KG1 (cell line): ENCODE data around the gene KCNJ16.
A peak's percentile ranks its signal among the peaks of the same experiment; 100 is the strongest.

ENCODE experiments used
- DNase-seq: peaks from one replicate; lab custom pipeline; 2025; lab: John Stamatoyannopoulos, UW

Gene KCNJ16

DNA sequence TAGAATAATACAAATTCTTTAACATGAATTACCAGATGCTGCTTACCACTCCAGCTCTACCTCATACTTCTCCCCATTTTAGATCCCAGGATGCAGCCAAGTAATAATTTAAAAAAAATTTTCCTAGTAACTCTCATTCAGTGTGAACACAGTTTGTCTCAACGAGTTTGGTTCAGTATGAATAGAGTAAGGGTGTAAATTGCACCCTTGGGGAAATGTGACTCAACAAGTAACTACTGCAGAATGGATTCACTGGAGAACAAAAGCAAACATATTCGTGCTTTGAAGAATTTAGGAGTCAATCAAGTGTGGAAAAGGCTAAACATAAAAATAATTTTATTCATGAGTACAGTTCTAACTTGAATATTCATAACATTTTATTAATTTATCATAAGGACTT lies 23.0 kb downstream of the KCNJ16 start:
- no peak for DNase-seq

DNA sequence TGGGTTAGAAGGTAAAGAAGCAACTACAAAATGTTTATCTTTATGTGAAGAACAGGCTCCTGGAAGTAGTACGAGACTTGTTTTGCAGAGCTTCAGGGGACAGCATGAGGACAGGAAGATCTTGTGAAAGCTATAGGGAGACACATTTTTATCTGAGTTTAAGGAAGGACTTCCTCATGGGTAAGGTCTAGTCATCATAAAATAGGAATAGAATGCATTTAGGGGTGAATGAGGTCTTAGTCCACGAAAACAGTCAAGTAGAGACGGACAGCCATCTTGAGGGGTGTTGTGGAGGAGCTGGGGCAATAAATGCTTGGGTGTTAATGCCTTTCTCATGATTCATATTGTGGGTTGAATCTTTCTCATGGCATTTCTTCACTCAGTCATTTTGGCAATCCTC lies 24.3 kb downstream of the KCNJ16 start:
- DNase-seq = peak; percentile 45

DNA sequence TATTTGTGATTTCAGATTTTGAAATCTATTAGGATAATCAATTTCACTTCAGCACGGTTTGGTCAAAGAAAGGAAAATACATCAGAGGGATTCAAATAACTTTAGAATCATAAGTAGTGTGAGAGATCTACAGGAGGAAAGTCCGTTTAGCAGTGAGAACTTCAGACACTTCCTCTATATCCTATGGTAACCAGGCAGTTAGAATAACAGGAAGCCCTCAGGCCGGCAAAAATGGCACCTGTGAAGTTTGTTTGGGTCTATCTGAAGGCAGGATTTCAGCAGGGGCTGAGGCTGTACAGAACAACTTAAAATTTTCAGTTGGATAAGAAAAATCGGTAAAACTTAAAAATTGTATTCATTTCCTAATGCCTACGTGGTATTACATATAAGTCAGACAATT lies 24.9 kb downstream of the KCNJ16 start:
- peak; percentile 38 for DNase-seq

DNA sequence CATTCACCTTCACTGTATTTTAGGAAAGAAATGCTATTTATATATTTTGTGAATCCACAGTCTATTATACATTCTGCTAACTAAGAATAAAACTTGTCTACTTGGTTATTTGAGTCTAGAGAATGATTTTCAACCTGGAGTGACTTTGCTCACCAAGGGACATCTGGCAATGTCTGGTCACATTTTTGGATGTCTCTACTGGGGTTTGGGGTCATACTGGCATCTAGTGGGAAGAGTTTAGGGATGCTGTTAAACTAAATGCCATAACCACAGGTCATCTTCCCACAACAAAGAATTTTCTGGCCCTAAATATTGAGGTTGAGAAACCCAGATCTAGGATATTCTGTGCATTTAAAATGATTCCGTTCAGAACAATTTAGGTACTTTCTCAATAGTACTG lies 26.0 kb downstream of the KCNJ16 start:
- DNase-seq = no peak

DNA sequence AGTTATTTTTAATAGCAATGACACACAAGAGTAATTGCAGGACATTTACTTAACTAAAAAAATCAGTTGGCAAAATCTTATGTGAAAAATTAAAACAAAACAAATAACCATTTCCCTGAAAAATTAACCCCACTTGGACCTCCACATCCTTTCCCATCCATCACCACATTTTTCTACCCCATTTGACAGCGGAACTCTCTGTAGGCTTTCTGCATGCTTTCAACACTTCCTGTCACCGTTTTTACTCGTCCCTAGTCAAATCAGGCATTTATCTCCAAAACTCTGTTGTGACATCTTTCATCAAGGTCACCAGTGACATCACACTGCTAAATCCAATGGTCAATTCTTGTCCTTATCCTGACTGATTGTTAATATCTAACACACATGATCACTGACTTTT lies 27.5 kb downstream of the KCNJ16 start:
- no peak for DNase-seq

DNA sequence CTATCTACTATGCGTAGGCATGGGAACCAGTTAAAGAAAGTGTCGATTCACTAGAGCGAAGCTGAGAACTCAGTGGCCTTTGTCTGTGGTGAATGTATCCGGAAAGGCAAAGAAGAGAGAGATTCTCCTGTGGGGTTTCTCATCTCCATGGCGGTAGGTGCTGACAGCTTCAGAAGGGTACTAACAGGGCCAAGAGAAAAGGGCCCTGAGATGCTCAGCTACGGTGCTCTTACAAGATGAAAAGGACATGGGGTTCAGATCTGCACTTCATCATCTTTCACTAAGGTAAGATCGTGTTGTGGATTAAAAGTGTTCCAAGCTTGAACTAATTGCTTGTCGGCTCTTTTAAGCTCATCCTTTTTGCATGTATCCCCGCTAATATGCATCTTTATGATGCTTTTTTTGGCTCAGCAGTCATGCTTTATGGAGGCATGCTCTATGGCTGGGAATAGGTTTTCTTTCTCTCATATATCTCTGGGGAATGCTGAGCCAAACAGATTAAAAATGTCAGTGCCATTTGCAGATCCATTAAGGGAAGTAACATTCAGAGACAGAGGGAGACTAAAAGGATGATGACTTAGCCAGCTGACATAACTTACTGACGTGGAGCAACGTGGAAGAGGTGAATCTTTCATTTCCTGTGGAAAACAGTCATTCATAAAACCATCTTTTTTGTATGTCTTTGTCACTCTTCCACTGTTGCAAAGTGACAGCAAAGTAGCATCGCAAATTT lies 29.9 kb downstream of the KCNJ16 start:
- no peak for DNase-seq

DNA sequence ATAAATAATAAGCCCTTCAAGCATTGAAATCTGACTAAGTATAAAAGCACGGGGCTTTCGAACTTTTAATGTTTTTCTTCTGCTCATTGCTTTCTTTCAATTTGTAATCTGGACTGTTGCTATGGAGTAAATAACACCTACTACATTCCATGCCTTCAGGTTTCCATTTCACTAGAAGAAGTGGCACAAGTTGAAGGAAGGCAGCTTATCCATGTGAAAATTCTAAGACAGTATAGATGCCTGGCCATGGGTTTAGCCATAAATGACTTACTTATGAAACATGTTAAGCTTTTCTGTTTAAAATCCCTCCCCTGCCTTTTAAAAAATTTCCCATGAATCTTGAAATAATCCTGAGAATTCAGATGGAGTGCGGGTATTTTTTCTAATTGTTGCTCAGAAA lies 30.6 kb downstream of the KCNJ16 start:
- DNase-seq = no peak

DNA sequence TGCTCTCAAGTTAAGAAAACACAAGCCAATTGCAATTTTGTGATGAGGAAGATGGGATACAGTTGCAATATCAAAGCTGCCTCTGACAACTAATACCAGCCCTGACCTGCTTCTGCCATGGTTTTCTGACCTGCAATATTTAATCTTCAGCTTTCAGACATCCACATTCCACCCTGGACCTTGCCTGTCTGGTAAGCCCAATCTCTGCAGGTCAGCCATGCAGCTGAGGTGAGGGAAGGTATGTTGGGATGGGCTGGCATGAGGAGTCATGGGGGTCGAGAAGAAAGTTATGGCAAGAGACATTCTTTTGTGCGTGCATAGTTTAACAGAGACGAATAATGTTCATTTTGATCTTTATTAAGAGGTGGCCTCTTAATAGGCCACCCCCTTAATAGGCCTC lies 31.5 kb downstream of the KCNJ16 start:
- DNase-seq = no peak

DNA sequence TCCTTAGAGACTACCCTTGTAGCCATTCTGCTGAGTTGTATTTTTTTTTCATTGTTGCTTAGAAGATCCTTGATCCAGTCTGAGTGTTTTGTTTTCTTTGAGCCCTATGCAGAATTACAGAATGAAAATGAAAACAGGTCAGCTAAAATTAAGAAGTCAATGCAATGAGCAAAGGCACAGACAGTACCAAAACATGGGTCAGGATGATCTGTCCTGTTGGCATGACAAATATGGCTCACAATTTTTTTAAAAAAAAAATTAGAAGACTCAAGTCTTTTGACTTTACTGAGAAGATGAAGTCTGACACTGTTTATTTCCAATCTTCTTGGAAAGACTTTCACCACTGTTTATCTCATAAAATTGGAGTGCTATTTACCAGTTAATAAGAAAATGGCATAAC lies 32.4 kb downstream of the KCNJ16 start:
- DNase-seq = no peak

DNA sequence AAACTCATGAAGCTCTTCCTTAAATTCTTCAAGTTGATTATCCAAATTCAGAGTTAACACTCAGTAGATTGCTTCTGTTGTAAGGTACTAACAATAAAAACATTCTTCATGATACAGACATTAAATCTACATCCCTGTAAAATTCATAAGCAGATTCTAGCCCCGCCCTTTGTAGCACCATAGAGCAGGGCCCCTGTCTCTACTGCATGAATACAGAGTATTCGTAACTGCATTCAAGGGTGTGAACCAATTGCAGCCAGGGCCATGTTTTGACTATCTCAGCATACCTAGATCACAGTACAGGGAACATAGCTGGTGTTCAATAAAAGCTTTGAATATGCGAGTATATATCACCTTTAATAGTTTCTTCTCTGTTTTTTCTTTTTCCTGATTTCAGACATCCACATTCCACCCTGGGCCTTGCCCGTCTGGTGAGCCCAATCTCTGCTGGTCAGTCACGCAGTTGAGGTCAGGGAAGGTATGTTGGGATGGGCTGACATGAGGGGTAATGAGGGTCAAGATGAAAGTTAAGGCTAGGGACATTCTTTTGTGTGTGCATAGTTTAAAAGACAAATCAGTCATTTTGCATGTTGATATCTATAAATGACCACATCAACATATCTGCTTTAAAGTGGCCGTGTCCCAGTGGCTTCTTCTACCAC lies 33.0 kb downstream of the KCNJ16 start:
- DNase-seq = no peak

DNA sequence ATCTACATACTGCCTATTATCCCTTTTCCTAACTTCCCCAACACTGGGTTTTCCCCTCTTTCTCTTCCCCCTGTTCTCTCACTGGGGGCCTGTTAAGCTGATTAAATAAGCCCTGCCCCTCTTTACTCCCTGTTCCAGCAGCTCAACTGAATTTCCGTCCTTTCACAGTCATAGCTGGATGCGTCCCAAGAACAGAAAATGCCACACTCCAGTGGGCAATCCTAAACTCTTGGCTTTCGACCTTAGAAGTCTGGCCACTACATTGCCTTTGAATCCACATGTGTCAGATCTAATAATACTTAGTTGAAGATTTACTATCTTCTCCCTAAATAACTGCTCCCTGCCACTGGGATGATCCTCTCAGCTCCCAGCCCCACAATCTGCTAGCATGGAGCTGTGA lies 34.5 kb downstream of the KCNJ16 start:
- no peak for DNase-seq

DNA sequence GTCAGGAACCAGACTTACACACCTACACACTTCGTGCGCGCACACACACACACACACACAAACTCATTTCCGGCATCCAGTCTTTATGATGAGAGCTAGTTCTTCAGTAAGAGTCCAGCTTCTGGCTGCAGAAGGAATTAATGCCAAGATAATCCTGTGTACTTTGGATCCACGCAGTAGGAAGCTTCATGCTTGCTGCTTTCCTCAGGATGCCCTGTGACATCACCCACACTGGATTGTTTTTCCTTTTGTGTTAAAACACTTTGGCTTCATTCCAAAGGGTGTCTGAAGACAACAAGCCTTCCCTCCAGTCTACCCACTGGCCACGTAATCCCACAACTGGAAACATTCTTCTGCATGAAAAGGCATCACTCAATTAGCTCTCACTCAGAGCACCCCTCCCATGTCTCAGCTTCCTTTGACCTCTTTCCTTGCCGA lies 35.4 kb downstream of the KCNJ16 start:
- DNase-seq = no peak

DNA sequence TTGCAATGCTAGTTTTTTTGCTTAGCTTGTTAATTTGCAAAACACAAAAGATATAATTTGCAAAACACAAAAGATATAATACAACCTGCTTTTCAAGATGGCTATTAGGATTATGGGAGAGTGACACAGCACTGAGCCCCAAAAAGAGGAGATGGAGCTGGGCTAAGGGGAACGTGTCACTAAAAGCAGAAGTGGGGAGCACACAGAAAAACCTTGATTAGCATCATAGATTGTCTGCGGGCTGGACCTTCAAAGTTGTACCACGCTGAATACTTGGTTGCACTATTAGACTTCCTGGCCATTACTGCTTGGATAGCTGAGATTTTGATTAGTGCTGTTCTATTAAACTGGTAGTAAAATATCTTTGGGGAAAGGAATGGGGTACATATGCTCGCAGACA lies 36.2 kb downstream of the KCNJ16 start:
- no peak for DNase-seq

DNA sequence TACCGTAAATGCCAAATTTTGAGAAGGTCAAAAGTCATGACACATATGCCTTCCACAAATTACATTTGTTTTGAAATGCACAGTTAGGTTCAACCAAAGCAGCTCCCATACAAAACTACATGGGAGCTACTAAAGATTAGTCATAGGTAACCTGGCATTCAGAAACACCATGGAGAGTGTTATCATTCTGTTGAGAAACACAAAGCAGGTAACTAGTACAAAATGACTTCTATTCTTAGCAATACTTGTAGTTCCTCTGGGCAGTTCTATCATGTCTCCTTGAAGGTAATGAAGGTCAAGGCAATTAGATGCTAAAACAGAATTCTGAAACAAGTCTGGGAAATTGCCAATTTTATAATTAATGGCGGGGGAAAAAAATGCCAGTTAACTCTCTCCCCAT lies 39.4 kb downstream of the KCNJ16 start:
- no peak for DNase-seq

DNA sequence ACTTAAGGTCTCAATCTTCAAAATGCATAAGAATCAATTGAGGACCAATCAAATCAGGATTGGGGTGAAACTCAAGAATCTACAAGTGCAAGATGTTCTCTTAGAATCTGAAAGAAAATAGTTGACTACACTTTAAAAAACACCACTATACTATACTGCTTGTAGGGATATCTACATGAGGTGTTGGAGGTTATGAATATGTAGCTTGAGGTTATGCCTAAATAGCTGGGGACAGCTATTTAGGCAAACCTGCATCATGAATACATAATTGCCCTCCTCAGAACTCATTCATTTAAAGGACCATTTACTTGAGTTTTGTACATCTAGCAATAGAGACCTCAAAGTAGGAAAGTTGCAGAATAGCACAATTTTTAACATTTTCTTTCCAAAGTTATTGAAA lies 40.1 kb downstream of the KCNJ16 start:
- no peak for DNase-seq

DNA sequence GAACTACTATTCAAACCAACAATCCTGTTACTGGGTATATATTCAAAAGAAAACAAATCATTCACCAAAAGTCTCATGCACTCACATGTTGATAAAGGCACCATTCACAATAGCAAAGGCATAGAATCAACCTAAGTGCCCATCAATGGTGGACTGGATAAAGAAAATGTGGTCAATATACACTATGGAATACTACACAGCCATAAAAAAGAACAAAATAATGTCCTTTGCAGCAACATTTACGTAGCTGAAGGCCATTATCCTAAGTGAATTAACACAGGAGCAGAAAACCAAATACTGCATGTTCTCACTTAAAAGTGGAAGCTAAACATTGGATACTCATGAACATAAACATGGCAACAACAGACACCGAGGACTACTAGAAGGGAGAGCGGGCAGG lies 41.9 kb downstream of the KCNJ16 start:
- no peak for DNase-seq

DNA sequence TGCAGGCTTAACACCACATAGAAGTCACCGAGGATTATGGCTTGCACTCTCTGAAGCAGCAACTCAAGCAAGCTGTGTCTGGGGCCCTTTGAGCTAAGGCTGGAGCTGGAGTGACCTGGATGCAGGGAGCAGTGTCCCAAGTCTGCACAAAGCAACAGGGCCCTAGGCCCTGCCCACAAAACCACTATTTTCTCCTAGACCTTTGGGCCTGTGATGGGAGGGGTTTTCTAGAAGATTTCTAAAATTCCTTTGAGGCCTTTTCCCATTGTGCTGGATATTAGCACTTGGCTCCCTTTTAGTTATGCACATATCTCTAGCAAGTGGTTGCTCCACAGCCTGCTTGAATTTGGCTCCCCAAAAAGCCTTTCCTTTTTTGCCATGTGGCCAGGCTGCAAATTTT lies 44.5 kb downstream of the KCNJ16 start:
- no peak for DNase-seq

DNA sequence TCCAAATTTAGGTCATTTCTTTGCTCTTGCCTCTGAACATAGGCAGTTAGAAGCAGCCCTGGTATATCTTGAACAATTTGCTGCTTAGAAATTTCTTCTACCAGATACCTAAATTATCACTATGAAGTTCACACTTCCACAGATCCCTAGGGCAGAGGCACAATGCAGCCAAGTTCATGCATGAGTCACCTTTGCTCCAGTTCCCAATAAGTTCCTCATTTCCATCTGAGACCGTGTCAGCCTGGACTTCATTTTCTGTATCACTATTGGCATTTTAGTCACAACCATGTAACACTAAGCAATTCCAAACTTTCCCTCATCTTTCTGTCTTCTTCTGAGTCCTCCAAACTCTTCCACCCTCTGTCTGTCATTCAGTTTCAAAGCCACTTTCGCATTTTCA lies 45.0 kb downstream of the KCNJ16 start:
- DNase-seq = no peak

DNA sequence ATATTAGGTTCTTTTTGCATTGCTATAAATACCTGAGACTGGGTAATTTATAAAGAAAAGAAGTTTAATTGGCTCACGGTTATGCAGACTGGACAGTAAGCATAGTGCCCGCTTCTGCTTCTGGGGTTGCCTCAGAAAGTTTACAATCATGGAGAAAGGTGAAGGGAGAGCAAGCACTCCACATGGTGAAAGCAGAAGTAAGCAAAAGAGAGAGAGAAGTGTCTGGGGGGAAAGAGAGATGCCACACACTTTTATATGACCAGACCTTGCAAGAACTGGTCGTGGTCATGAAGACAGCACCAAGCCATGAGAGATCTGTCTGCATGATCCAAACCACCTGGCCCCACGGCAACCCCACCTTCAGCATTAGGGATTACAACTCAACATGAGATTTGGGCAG lies 45.4 kb downstream of the KCNJ16 start:
- DNase-seq = no peak

DNA sequence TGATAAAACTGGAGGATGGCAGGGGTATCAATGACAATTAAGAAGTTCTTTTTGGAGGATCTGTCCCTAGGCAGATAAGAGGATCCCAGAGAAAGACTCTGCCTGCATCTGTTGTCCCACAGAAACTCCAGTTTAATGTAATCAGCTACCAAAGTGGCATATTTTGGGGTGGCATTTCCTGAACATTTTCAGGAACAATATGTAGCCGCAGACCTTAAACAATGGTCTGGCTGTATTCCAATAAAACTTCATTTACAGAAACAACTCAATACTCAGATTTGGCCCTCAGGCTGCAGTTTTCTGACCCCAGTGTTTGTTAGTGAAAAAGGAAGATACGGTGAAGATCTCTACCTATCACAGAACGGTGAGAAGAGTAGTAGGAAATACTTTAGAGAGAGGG lies 46.1 kb downstream of the KCNJ16 start:
- no peak for DNase-seq

DNA sequence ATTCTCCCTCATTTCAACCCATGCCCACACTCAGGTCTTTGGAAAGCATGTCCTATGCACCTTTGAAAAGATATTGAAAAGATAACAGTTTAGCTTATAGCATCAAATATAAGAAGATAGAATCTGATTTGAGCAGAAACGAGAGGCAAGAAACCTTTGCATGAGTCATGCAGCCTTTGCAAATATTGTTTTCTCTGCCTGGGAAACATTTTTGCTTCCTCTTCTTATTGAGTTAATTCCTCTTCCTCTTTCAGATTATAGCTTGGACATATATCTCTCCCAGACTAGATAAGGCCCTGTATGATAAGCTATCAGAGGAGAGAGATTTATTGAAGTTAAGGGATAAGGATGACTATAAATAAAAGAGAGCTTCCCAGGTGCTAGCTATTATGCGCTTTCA lies 48.2 kb downstream of the KCNJ16 start:
- DNase-seq = no peak

DNA sequence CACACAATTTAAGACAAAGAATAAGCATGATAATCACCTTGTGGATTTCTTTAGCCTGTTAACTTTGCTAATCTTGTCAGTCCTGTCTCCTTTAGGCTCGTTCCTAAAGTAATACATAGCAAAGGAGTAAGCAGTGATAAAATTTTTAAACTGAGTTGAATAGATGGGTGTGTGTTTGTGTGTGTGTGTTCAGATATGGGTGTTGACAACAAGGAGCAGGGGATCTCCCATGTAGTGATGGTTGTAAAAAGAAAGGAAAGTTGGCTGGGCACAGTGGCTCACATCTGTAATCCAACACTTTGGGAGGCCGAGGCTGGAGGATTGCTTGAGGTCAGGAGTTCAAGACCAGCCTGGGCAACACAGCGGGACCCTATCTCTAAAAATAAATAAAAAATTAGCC lies 49.7 kb downstream of the KCNJ16 start:
- DNase-seq = no peak

DNA sequence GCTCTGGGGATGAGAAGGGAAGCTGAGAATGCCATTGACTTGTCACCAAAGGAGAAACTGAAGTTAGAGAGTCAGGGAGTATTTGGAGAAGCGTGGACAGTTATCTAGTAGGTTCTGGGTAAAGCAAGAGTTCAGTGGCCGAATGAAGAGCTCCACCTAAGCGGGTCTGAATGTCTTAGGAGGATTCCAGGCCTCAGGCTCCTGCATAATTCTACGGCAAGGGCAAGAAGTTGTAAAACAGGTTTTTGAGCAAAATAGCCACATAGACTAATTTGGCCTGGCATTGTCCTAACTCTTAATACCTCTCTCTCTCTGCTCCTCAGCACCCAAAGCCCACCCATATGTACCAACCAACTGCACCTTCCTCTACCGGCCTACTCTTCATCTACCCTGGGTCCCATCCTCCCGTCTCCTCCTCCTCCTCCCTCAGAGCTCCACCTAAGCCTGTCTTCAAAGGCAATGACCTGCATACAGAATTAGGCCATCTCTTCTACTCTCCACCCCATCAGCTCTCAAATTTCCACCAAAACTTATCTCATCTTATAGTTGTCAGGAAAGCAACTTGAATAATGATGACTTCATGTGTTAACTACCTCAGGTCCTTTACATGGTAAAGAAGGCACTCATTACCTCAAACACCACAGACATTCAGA lies 52.3 kb downstream of the KCNJ16 start:
- no peak for DNase-seq
